Choroid plexus epithelial cell (primary cell): Measurements from ENCODE around the gene DPP6.

Experiments
- DNase-seq: peaks from one replicate; pipeline ENCODE4 v3.0.0-alpha.2; 2010; ENCODE audit warnings: low read depth
- H3K4me3 ChIP-seq: 2 replicates; pipeline ENCODE4 v1.5.1; 2011; ENCODE audit warnings: low read depth, mild to moderate bottlenecking, control low read depth, low read length, moderate library complexity
- CTCF ChIP-seq: conservative IDR thresholded peaks from 2 replicates; pipeline ENCODE4 v1.5.1; 2011; ENCODE audit warnings: low read depth, mild to moderate bottlenecking, control low read depth, inconsistent platforms, low read length, moderate library complexity

DPP6 gene

GRCh38 chr7:154584352-154585252 is 532.4 kb downstream of the DPP6 start:
- no peak for DNase-seq
- no peak for TF ChIP-seq CTCF
- no peak overlapping the region for H3K4me3 ChIP-seq

DNA sequence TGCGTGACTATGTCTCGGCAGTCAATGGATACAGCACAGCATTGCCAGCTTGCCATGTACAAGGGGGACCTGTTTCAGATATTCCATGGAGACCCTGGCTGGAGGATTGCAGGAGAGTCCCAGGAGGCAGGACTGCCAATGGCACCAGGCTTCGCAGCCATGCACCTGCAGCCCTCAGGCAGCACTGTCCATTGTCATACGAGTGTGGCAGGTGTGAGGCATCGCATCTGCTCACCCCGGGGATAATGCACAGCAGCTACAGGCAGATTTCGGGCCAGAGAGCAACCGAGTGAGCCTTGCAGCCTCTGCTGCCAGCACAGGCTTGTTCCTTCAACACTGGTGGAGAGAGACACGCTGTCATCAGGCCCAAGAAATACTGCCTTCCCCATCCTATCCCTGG is 535.6 kb downstream of the DPP6 start:
- DNase-seq, result no peak
- H3K4me3 ChIP-seq, result no peak overlapping the region
- no peak for TF ChIP-seq CTCF

DNA sequence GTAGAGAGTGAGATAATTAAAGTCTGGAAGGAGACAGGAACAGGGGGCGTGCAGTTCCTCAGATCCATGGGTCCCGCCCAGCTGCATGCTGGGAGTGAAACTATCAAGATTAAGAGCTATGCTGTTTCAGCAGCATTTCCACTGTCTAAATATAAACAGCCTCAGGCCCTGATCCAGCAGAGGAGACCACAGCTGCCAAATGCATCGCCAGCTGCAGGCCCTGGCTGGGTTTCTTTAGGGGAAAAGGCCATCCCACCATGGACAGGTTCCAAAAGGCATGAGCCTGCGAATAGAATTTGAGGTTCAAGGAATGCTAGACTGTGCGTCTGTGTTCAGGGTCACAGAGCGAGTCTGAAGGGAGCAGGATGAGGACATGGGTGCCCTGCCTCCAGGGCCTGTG is 539.3 kb downstream of the DPP6 start:
- no peak for TF ChIP-seq CTCF
- H3K4me3 ChIP-seq, result no peak overlapping the region
- no peak for DNase-seq

DNA sequence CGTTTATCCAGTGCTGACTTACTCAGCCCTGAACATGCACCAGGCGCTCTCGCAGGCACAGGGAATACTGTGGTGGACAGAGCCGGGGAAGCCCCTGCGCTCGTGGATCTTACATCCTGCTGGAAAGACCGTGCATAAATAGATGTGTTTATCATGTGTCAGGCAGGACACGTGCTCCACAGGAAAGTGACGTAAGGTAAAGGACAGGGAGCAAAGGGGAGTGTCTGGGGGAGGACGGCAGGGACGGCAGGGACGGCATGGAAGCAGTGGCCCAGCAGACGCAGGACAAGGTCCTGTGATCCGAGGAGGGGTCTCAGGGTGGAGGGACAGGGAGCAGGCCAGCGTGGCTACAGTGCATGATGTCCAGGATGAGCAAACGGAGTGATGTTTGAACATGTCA is 540.2 kb downstream of the DPP6 start:
- no peak overlapping the region for H3K4me3 ChIP-seq
- no peak for TF ChIP-seq CTCF
- DNase-seq, result no peak

DNA sequence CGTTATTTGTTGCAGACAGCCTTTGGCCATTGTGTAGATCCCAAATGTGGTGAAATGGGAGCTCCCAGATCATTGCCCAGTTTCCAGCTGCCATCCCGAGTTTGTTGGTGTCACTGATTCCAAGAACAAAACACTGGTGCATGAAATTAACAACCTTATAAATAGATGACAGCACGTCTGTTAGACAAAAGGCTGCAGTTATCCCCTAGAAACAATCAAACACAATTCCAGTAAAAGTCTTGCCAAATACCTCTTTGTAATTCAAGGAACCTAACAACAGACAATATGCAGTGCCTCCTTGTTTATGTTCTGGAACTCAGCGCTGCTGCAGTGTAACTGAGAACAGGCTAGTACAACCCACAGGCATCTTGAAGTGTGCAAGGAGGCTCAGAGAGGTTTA is 546.2 kb downstream of the DPP6 start:
- DNase-seq, result no peak
- TF ChIP-seq CTCF, result no peak
- H3K4me3 ChIP-seq, result no peak overlapping the region

DNA sequence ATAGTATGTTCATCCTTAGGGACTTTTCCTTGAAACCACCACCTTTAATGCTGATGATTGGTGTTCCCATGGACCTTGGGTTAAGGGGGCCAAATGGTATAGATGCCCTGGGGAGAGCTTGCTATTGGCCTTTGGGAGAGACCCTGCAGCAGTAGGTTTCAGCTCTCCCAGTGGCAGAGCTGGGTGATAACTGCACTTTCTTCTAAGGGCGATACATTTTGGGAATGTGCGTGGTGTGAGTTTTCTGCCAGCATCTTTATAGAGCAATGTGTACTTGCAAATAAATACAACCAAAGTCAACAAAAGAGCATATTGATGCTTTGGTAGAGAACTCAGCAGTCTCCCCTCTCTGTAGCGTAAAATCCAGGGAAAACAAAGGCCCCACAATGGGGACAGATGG is 546.7 kb downstream of the DPP6 start:
- no peak overlapping the region for H3K4me3 ChIP-seq
- no peak for DNase-seq
- no peak for TF ChIP-seq CTCF

GRCh38 chr7:154610903-154611302 is 558.7 kb downstream of the DPP6 start:
- TF ChIP-seq CTCF, result no peak
- DNase-seq, result no peak
- no peak overlapping the region for H3K4me3 ChIP-seq
